ENCODE measurements around the gene PPP2R3B. TPM values are rescaled to one million over a fixed set of nuclear protein-coding genes. Genes with fewer than 3 reads are reported as not detected.

Gene PPP2R3B
- total RNA-seq, 1 experiment from 2014 or later = 19.1 TPM

GRCh38 chrX:367866-368265, 18.8 kb downstream of the PPP2R3B start:
- ChIA-PET RAD21 (ENCODE audit: low non-redundant PET in 1 of 2, low total read pairs in 2 of 2, uncharacterized antibody in 2 of 2, unreplicated experiment in 2 of 2) (no interaction called here), CTCF (no interaction called here), POLR2A (no interaction called here)
- H3K9ac ChIP-seq (ENCODE audit: low read length) = no peak overlapping the region
- DNase-seq (ENCODE audit: low read depth, low spot score) (no peak), ATAC-seq (no peak)
- no peak overlapping the region for H2AFZ ChIP-seq (ENCODE audit: low read depth, low read length, poor library complexity, severe bottlenecking)
- no peaks in the 10 kb centered on the region for H3K36me3 ChIP-seq (ENCODE audit: control insufficient read depth in 1 of 2, insufficient read depth in 2 of 2, low read length in 2 of 2)
- H3K9me2 ChIP-seq (ENCODE audit: insufficient read depth) = no peaks in the 10 kb centered on the region
- peaks cover 0 to 5% of the 10 kb centered on the region in 2 experiments; a peak in 1 of 4 replicates for H3K4me1 ChIP-seq (ENCODE audit: control insufficient read depth in 1 of 2, insufficient read depth in 2 of 2, low read length in 2 of 2)
- BruUV-seq (replicated peaks) = no TSS peak
- no peaks in the 10 kb centered on the region for H3K27me3 ChIP-seq (ENCODE audit: insufficient read depth, low read length)
- intact Hi-C loops (cut with micrococcal nuclease) = no loop called here
- H3K9me3 ChIP-seq (ENCODE audit: control insufficient read depth in 1 of 2, insufficient read depth in 1 of 2, low read depth in 1 of 2, low read length in 2 of 2) = no peaks in the 10 kb centered on the region
- no peaks in the 10 kb centered on the region for H3K79me2 ChIP-seq (ENCODE audit: insufficient read depth, low read length)
- no peak overlapping the region for H3K4me3 ChIP-seq (replicated peaks in 1 of 2; ENCODE audit: low read depth in 1 of 2, low read length in 2 of 2)
- TF ChIP-seq ATF3 (IDR thresholded peaks at IDR 0.05) (no peak), SIN3A (IDR thresholded peaks at IDR 0.05; ENCODE audit: low read depth) (no peak), MAX (IDR thresholded peaks at IDR 0.05) (no peak)
- no peak overlapping the region for H3K27ac ChIP-seq (ENCODE audit: low read depth, low read length)
- H4K20me1 ChIP-seq (ENCODE audit: insufficient read depth) = no peaks in the 10 kb centered on the region
- no peak overlapping the region for H3K4me2 ChIP-seq (ENCODE audit: low read length)

GRCh38 chrX:367349-367748, 19.4 kb downstream of the PPP2R3B start:
- Histone ChIP-seq H3K4me2 (ENCODE audit: low read length) (no peak overlapping the region), H2AFZ (ENCODE audit: low read depth, low read length, poor library complexity, severe bottlenecking) (no peak overlapping the region), H3K9ac (ENCODE audit: low read length) (no peak overlapping the region), H3K79me2 (ENCODE audit: insufficient read depth, low read length) (no peaks in the 10 kb centered on the region), H3K36me3 (ENCODE audit: control insufficient read depth in 1 of 2, insufficient read depth in 2 of 2, low read length in 2 of 2) (no peaks in the 10 kb centered on the region), H4K20me1 (ENCODE audit: insufficient read depth) (no peaks in the 10 kb centered on the region), H3K27ac (ENCODE audit: low read depth, low read length) (no peak overlapping the region), H3K9me3 (ENCODE audit: control insufficient read depth in 1 of 2, insufficient read depth in 1 of 2, low read depth in 1 of 2, low read length in 2 of 2) (no peaks in the 10 kb centered on the region), H3K27me3 (ENCODE audit: insufficient read depth, low read length) (no peaks in the 10 kb centered on the region), H3K4me1 (ENCODE audit: control insufficient read depth in 1 of 2, insufficient read depth in 2 of 2, low read length in 2 of 2) (peaks cover 0 to 5% of the 10 kb centered on the region in 2 experiments; a peak in 1 of 4 replicates), H3K9me2 (ENCODE audit: insufficient read depth) (no peaks in the 10 kb centered on the region), H3K4me3 (replicated peaks in 1 of 2; ENCODE audit: low read depth in 1 of 2, low read length in 2 of 2) (no peak overlapping the region)
- no TSS peak for BruUV-seq (replicated peaks)
- intact Hi-C loops (cut with micrococcal nuclease) = no loop called here
- CTCF ChIA-PET = no interaction called here
- RAD21 ChIA-PET (ENCODE audit: low non-redundant PET in 1 of 2, low total read pairs in 2 of 2, uncharacterized antibody in 2 of 2, unreplicated experiment in 2 of 2) = no interaction called here
- POLR2A ChIA-PET = no interaction called here
- no peak for DNase-seq (ENCODE audit: low read depth, low spot score)
- no peak for TF ChIP-seq ZNF274 (IDR thresholded peaks at IDR 0.05; ENCODE audit: low read depth, low read length)
- no peak for TF ChIP-seq ELF1 (IDR thresholded peaks at IDR 0.05; ENCODE audit: borderline replicate concordance, low read depth)
- no peak for TF ChIP-seq SRF (IDR thresholded peaks at IDR 0.05; ENCODE audit: low read depth)
- no peak for TF ChIP-seq MAX (IDR thresholded peaks at IDR 0.05)
- no peak for TF ChIP-seq TCF7L2 (IDR thresholded peaks at IDR 0.05; ENCODE audit: borderline replicate concordance, extremely low read depth, insufficient read depth, insufficient read length)
- no peak for TF ChIP-seq CTCF (IDR thresholded peaks at IDR 0.05 in 2 of 3, conservative IDR thresholded peaks at IDR 0.05 in 1 of 3; ENCODE audit: borderline replicate concordance in 1 of 3, insufficient read depth in 1 of 3, low read depth in 2 of 3, low read length in 2 of 3)
- TF ChIP-seq ATF3 (IDR thresholded peaks at IDR 0.05) = no peak
- TF ChIP-seq FOSL1 (IDR thresholded peaks at IDR 0.05; ENCODE audit: low read depth) = no peak
- TF ChIP-seq SP1 (IDR thresholded peaks at IDR 0.05; ENCODE audit: low read depth) = no peak
- no peak for TF ChIP-seq EZH2phosphoT487 (IDR thresholded peaks at IDR 0.05; ENCODE audit: borderline replicate concordance)
- TF ChIP-seq ZBTB33 (IDR thresholded peaks at IDR 0.05; ENCODE audit: extremely low read depth, insufficient replicate concordance, low read length) = no peak
- ATAC-seq = no peak

All from HCT116 (cell line).